Measurements from ENCODE around the gene L3MBTL4. TPM values are rescaled to one million over a fixed set of nuclear protein-coding genes. Genes with fewer than 3 reads are reported as not detected.
A peak's percentile ranks its signal among the peaks of the same experiment; 100 is the strongest.

L3MBTL4 gene
- under 1 TPM; 0.27 to 0.33 TPM for total RNA-seq

DNA sequence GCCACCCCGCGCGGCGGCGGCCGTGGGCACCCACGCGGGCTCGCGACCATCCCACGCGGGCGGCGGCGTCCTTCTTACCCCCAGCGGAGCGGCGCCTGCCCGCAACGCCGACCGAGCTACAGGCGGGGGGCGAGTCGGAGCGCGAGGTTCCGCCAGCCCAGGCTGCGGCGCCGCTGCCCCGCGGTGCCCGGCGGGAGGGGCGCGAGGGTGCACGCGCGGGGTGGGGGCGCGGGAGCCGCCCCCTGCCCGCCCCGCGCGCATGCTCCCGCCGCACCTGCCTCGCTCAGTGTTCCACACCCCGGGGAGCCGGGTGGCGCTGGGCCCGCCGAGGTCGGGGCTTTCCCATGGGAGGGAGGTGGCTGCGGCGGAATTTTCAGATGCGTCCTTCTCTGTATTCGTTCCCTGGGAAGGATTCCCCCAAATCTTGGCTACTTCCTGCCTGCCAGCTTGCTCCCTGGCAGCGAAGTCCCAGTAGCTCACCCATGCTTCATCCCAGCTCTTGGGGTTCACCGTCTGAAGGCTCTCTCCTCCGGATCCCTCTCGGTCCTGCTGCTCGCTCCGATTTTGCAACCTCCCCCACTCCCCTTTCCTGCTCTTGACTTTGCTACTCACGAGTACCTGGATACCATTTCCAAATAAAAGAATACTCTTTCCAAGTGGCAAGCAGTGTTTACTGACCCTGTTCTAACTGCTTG, at the start of gene L3MBTL4:
TSS of gene L3MBTL4 (minus strand) at position 189 of the 695 bp plus-strand sequence. CDS start 103,286 bp downstream, outside the sequence.
- no peak for DNase-seq
- Mint-ChIP-seq H3K27me3 (peaks cover 36% of the 10 kb centered on the region), H3K4me1 (peaks cover 11% of the 10 kb centered on the region), H3K36me3 (ENCODE audit: low read depth) (peaks cover 2% of the 10 kb centered on the region), H3K9me3 (no peaks in the 10 kb centered on the region), H3K4me3 (peak within 1 kb of the TSS; percentile 76), H3K27ac (peak within 1 kb of the TSS; percentile 74)
- POLR2A ChIA-PET, result interaction anchor here (0.5 kb wide), 1 partner anchor 456 kb away, joined by 5 read pairs; no protein-coding TSS in a partner anchor
- CTCF ChIA-PET, result no interaction called here

- Mint-ChIP-seq H3K9me3 (no peaks in the 10 kb centered on the region), H3K4me3 (no peak overlapping the region), H3K36me3 (ENCODE audit: low read depth) (no peaks in the 10 kb centered on the region), H3K4me1 (no peaks in the 10 kb centered on the region), H3K27ac (no peak overlapping the region), H3K27me3 (no peaks in the 10 kb centered on the region)
- CTCF ChIA-PET, result no interaction called here
- POLR2A ChIA-PET, result no interaction called here
- no peak for DNase-seq
Observed at GRCh38 chr18:6452194-6452593, 37.5 kb upstream of the L3MBTL4 start.

DNA sequence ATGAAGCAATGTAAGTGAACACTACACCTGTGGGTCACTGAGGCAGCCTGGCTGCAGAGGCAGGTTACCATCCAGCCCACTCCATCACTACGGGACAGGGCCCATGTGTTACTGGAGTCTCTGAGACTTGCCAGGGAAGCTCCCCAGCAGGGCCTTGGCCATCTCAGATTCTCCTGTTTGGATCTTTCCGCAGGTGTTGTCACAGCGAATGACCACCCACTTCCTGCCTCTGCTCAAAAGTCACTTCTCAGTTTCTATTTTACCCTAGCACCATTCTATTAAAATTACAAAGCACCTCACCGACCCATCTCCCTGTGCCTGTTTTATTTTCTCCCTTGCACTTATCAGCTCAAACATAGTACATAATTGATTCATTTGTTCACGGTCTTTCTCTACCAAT, 34.5 kb upstream of the L3MBTL4 start:
- Mint-ChIP-seq H3K9me3 (no peaks in the 10 kb centered on the region), H3K27ac (no peak overlapping the region), H3K4me1 (no peaks in the 10 kb centered on the region), H3K36me3 (ENCODE audit: low read depth) (no peaks in the 10 kb centered on the region), H3K4me3 (no peak overlapping the region), H3K27me3 (no peaks in the 10 kb centered on the region)
- ChIA-PET POLR2A (no interaction called here), CTCF (no interaction called here)
- DNase-seq, result no peak

GRCh38 chr18:6444466-6445228, 29.9 kb upstream of the L3MBTL4 start:
- Mint-ChIP-seq H3K27me3 (no peaks in the 10 kb centered on the region), H3K4me3 (no peak overlapping the region), H3K36me3 (ENCODE audit: low read depth) (no peaks in the 10 kb centered on the region), H3K27ac (no peak overlapping the region), H3K9me3 (no peaks in the 10 kb centered on the region), H3K4me1 (no peaks in the 10 kb centered on the region)
- CTCF ChIA-PET, result no interaction called here
- POLR2A ChIA-PET, result no interaction called here
- no peak for DNase-seq

GRCh38 chr18:6441200-6441599, 26.5 kb upstream of the L3MBTL4 start:
- H3K4me1 Mint-ChIP-seq, result no peaks in the 10 kb centered on the region
- no peak overlapping the region for H3K27ac Mint-ChIP-seq
- no peaks in the 10 kb centered on the region for H3K36me3 Mint-ChIP-seq (ENCODE audit: low read depth)
- no peak for DNase-seq
- POLR2A ChIA-PET, result no interaction called here
- H3K4me3 Mint-ChIP-seq, result no peak overlapping the region
- no peaks in the 10 kb centered on the region for H3K9me3 Mint-ChIP-seq
- no peaks in the 10 kb centered on the region for H3K27me3 Mint-ChIP-seq
- CTCF ChIA-PET, result no interaction called here

DNA sequence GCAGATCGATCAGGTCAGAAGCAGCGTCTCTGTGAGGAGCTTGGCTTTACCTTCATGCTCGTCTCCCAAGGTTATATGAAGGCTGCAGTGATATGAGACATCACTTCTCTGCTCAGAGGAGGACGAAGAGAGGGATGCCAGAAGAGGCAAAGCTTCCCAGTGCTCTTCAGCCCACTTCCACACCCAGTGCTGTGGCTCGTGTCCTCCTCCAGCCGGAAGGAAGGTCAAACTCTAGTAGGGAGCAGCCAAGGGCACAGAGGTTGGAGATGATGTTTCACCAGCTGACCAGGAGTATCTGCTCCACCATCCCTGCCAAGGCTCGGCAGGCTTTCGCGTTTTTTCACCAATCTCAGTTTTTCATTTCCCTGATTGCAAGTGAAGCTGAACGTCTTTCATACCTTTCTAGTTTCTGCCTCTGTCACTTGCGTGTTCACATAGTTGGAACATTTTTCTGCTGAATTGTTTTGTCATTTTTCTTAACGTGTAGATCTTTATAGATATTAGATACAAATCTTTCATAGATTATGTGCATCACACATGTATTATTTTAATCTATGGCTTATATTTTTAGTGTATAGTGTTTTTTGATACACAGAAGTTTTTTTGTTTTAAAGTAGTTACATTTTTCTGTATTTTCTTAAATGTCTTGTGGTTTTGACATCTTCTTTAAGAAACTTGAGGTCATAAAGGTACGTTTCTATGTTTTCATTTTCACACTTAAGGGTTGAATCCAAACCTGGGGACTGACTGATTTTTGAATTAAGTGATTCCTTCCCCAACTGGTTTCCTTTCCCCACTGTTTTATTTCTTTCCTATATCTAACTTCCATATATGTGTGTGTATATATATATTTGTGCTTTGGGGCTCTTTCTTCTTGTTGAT, 23.5 kb upstream of the L3MBTL4 start:
- ChIA-PET POLR2A (no interaction called here), CTCF (no interaction called here)
- H3K36me3 Mint-ChIP-seq (ENCODE audit: low read depth), result no peaks in the 10 kb centered on the region

GRCh38 chr18:6435731-6436130, 21.0 kb upstream of the L3MBTL4 start:
- POLR2A ChIA-PET, result no interaction called here
- Mint-ChIP-seq H3K36me3 (ENCODE audit: low read depth) (no peaks in the 10 kb centered on the region), H3K9me3 (no peaks in the 10 kb centered on the region), H3K27ac (no peak overlapping the region), H3K4me3 (no peak overlapping the region), H3K27me3 (no peaks in the 10 kb centered on the region), H3K4me1 (no peaks in the 10 kb centered on the region)
- no peak for DNase-seq
- CTCF ChIA-PET, result no interaction called here

More for the DNA sequence above, 23.5 kb upstream of the L3MBTL4 start:
- Mint-ChIP-seq H3K4me3 (no peak overlapping the region), H3K9me3 (no peaks in the 10 kb centered on the region), H3K27ac (no peak overlapping the region), H3K27me3 (no peaks in the 10 kb centered on the region), H3K4me1 (no peaks in the 10 kb centered on the region)
- no peak for DNase-seq

GRCh38 chr18:6434987-6435709, 20.4 kb upstream of the L3MBTL4 start:
- Mint-ChIP-seq H3K4me3 (no peak overlapping the region), H3K9me3 (no peaks in the 10 kb centered on the region), H3K36me3 (ENCODE audit: low read depth) (no peaks in the 10 kb centered on the region), H3K4me1 (no peaks in the 10 kb centered on the region), H3K27me3 (no peaks in the 10 kb centered on the region), H3K27ac (no peak overlapping the region)
- no peak for DNase-seq
- ChIA-PET CTCF (no interaction called here), POLR2A (no interaction called here)

GRCh38 chr18:6434481-6434880, 19.8 kb upstream of the L3MBTL4 start:
- CTCF ChIA-PET, result no interaction called here
- Mint-ChIP-seq H3K9me3 (no peaks in the 10 kb centered on the region), H3K27ac (no peak overlapping the region), H3K27me3 (no peaks in the 10 kb centered on the region), H3K4me1 (no peaks in the 10 kb centered on the region), H3K4me3 (no peak overlapping the region), H3K36me3 (ENCODE audit: low read depth) (no peaks in the 10 kb centered on the region)
- POLR2A ChIA-PET, result no interaction called here
- DNase-seq, result no peak

DNA sequence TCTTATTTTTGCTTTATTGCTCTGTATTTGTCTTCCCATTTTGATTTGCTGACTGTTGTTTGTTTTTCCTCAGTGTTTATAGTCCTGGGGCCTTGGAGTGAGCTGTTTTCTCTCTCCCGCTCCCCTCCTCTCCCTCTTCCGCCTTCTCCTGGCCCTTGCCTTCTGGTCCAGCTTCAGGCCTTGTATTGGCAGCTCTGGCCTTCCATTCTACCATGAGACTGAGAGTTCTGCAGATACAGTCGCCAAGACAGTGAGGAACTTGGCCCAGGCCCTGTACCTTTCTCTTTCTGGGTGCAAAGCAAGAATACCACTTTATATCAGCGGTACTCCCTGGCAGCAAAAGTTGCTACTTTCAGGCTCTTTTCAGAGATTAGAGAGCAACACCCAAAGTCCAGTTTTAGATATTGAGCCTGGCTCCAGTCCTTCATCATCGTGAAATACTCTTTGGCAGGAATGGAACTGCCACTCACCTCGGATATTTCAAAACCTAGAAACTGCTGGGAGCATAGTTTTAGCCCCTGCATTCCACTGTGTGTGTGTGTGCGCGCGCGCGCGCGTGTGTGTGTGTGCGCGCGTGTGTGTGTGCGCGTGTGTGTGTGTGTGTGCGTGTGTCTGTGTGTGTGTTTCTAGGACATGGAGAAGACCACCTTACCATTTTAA, 17.1 kb upstream of the L3MBTL4 start:
- no peak for DNase-seq
- H3K27ac Mint-ChIP-seq, result no peak overlapping the region
- ChIA-PET POLR2A (no interaction called here), CTCF (interaction anchor here (1.1 kb wide), 1 partner anchor 9 kb away, joined by 4 read pairs; no protein-coding TSS in a partner anchor)
- no peaks in the 10 kb centered on the region for H3K4me1 Mint-ChIP-seq
- H3K27me3 Mint-ChIP-seq, result no peaks in the 10 kb centered on the region
- H3K4me3 Mint-ChIP-seq, result no peak overlapping the region
- no peaks in the 10 kb centered on the region for H3K36me3 Mint-ChIP-seq (ENCODE audit: low read depth)
- no peaks in the 10 kb centered on the region for H3K9me3 Mint-ChIP-seq

- Mint-ChIP-seq H3K4me1 (no peaks in the 10 kb centered on the region), H3K27ac (no peak overlapping the region), H3K9me3 (no peaks in the 10 kb centered on the region), H3K4me3 (no peak overlapping the region), H3K27me3 (no peaks in the 10 kb centered on the region), H3K36me3 (ENCODE audit: low read depth) (no peaks in the 10 kb centered on the region)
- ChIA-PET POLR2A (no interaction called here), CTCF (no interaction called here)
- no peak for DNase-seq
Observed at GRCh38 chr18:6428851-6429395, 14.2 kb upstream of the L3MBTL4 start.

- no peak overlapping the region for H3K27ac Mint-ChIP-seq
- no peaks in the 10 kb centered on the region for H3K4me1 Mint-ChIP-seq
- no peak for DNase-seq
- no peaks in the 10 kb centered on the region for H3K27me3 Mint-ChIP-seq
- CTCF ChIA-PET, result no interaction called here
- no peaks in the 10 kb centered on the region for H3K36me3 Mint-ChIP-seq (ENCODE audit: low read depth)
- H3K9me3 Mint-ChIP-seq, result no peaks in the 10 kb centered on the region
- POLR2A ChIA-PET, result no interaction called here
- H3K4me3 Mint-ChIP-seq, result no peak overlapping the region
Observed at GRCh38 chr18:6427286-6427685, 12.6 kb upstream of the L3MBTL4 start.

All from activated CD4-positive, alpha-beta T cell treated with anti-CD3 and anti-CD28 coated beads, Interleukin-2, amount 10 ng/mL, durations not matched to agents 7 days and 5 days (primary cell).